ENCODE measurements around the gene NEURL3.

Gene NEURL3

DNA sequence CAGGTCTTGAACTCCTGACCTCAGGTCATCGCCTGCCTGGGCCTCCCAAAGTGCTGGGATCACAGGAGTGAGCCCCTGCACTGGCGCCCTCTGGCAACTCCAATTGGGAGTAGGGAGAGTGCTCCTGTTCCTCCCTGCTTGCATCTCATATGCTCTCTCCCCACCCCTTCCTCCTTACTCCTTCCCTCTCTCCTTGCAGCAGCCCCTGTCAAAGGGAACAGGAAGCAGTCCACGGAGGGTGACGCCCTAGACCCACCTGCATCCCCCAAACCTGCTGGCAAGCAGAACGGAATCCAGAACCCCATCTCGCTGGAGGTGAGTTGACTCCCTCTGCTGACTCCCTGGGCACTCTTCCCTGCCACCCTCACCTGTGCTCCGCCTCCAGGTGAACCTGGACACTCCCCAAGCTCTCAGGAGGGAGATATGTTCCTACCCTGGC, 42.1 kb upstream of the NEURL3 start:
- H3K4me2 ChIP-seq (ENCODE audit: low read length): no peak overlapping the region
- no peaks in the 10 kb centered on the region for H3K27me3 ChIP-seq (ENCODE audit: low read depth, low read length)
- H3K4me3 ChIP-seq (ENCODE audit: low read length): no peak overlapping the region
- no peak overlapping the region for H2AFZ ChIP-seq (ENCODE audit: low read depth, low read length)
- TF ChIP-seq, protein P1, sequence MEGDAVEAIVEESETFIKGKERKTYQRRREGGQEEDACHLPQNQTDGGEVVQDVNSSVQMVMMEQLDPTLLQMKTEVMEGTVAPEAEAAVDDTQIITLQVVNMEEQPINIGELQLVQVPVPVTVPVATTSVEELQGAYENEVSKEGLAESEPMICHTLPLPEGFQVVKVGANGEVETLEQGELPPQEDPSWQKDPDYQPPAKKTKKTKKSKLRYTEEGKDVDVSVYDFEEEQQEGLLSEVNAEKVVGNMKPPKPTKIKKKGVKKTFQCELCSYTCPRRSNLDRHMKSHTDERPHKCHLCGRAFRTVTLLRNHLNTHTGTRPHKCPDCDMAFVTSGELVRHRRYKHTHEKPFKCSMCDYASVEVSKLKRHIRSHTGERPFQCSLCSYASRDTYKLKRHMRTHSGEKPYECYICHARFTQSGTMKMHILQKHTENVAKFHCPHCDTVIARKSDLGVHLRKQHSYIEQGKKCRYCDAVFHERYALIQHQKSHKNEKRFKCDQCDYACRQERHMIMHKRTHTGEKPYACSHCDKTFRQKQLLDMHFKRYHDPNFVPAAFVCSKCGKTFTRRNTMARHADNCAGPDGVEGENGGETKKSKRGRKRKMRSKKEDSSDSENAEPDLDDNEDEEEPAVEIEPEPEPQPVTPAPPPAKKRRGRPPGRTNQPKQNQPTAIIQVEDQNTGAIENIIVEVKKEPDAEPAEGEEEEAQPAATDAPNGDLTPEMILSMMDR (IDR thresholded peaks at IDR 0.05; ENCODE audit: low read depth, low read length): no peak
- no peak for TF ChIP-seq EZH2phosphoT487 (IDR thresholded peaks at IDR 0.05; ENCODE audit: low read depth)
- H4K20me1 ChIP-seq (ENCODE audit: insufficient read depth, low read length): peaks cover 37% of the 10 kb centered on the region
- peaks cover 23% of the 10 kb centered on the region for H3K36me3 ChIP-seq (replicated peaks; ENCODE audit: low read depth, low read length)
- H3K27ac ChIP-seq (ENCODE audit: low read length): no peak overlapping the region
- no peaks in the 10 kb centered on the region for H3K4me1 ChIP-seq (ENCODE audit: low read length)
- H3K9me3 ChIP-seq (ENCODE audit: insufficient read depth, low read length): no peaks in the 10 kb centered on the region
- no peak overlapping the region for H3K9ac ChIP-seq (ENCODE audit: low read length)
- H3K79me2 ChIP-seq (ENCODE audit: low read length): peaks cover 5% of the 10 kb centered on the region; the same call in 1 of the 2 replicates

DNA sequence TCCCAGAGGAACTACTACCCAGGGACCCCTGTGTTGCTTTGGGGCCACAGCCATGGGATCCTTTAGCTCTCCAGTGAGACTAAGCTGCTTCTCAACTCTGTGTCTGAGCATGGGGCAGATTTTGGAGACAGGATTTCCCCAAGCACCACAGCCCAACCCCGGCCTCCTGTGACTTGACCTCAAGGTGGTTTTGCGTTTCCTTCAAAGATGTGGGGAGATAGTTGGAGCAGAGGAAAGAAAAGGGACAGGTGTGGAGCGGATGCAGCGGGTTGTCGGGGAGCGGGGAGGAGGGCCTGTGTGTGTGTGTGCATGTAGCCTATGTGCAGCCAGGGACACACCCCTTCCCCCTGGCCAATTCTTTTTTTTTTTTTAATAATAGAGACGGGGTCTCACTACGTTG, 41.6 kb upstream of the NEURL3 start:
- H3K27me3 ChIP-seq (ENCODE audit: low read depth, low read length): no peaks in the 10 kb centered on the region
- H4K20me1 ChIP-seq (ENCODE audit: insufficient read depth, low read length): peaks cover 42% of the 10 kb centered on the region
- H3K36me3 ChIP-seq (replicated peaks; ENCODE audit: low read depth, low read length): peaks cover 23% of the 10 kb centered on the region
- no peak overlapping the region for H3K4me2 ChIP-seq (ENCODE audit: low read length)
- no peaks in the 10 kb centered on the region for H3K4me1 ChIP-seq (ENCODE audit: low read length)
- no peak for TF ChIP-seq EZH2phosphoT487 (IDR thresholded peaks at IDR 0.05; ENCODE audit: low read depth)
- TF ChIP-seq, protein P1 (IDR thresholded peaks at IDR 0.05; ENCODE audit: low read depth, low read length): no peak
- no peaks in the 10 kb centered on the region for H3K9me3 ChIP-seq (ENCODE audit: insufficient read depth, low read length)
- H3K79me2 ChIP-seq (ENCODE audit: low read length): peaks cover 5% of the 10 kb centered on the region; the same call in 1 of the 2 replicates
- no peak overlapping the region for H3K27ac ChIP-seq (ENCODE audit: low read length)
- no peak overlapping the region for H2AFZ ChIP-seq (ENCODE audit: low read depth, low read length)
- no peak overlapping the region for H3K9ac ChIP-seq (ENCODE audit: low read length)
- H3K4me3 ChIP-seq (ENCODE audit: low read length): no peak overlapping the region

DNA sequence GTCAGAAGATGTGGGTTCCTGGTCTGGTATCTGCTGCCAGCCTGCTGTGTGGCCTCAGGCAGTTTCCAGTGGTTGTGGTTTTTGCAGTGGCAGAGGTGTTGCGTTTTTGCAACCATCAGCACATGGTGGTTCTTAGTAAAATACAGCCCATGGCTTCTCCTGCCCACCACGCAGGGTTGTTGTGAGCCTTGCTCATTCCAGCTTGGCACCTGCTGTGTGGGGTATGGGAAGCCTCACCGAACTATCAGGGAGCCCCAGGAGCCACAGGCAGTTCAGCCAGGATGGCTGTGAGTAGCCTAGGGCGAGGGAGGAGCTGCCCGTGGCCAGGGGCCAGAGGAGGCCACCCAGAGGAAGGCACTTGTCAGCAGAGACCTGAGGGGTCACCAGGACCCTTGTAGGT, 41.2 kb upstream of the NEURL3 start:
- Histone ChIP-seq H4K20me1 (ENCODE audit: insufficient read depth, low read length) (peaks cover 46% of the 10 kb centered on the region), H3K4me1 (ENCODE audit: low read length) (no peaks in the 10 kb centered on the region), H3K27me3 (ENCODE audit: low read depth, low read length) (no peaks in the 10 kb centered on the region), H3K9me3 (ENCODE audit: insufficient read depth, low read length) (no peaks in the 10 kb centered on the region), H3K4me3 (ENCODE audit: low read length) (no peak overlapping the region), H3K9ac (ENCODE audit: low read length) (no peak overlapping the region), H3K27ac (ENCODE audit: low read length) (no peak overlapping the region), H3K79me2 (ENCODE audit: low read length) (peaks cover 5% of the 10 kb centered on the region; the same call in 1 of the 2 replicates), H2AFZ (ENCODE audit: low read depth, low read length) (no peak overlapping the region), H3K36me3 (replicated peaks; ENCODE audit: low read depth, low read length) (peaks cover 20% of the 10 kb centered on the region), H3K4me2 (ENCODE audit: low read length) (no peak overlapping the region)
- no peak for TF ChIP-seq EZH2phosphoT487 (IDR thresholded peaks at IDR 0.05; ENCODE audit: low read depth)
- TF ChIP-seq, protein P1 (IDR thresholded peaks at IDR 0.05; ENCODE audit: low read depth, low read length): no peak

DNA sequence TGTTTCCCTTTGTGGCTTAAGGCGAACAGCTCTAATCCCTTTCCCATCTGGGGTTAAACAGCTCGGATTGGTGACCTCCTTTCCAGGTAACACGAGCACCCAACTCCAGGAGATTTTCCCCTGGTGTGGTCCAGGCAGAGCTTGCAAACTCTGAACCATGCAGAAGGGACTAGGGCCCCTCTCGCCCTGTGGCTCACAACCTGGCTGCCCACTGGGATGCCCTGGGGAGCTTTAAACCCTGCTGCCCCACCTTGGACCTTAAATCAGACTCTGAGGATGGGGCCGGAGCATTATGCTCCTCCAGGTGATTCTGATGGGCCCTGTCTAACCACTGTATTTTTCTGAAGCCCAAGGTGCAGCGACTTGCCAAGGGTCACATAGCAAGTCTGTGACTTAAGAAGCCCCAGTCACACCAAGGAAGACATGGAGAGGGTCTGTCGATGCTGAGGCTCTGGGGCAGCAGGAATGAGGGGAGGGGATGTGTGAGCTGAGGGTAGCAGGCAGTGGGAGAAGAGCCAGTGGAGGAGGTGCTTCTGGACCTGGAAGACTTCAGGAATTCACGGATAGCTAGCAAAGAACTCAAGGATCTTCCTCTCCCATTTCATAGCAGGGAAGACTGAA, 37.3 kb upstream of the NEURL3 start:
- Histone ChIP-seq H4K20me1 (ENCODE audit: insufficient read depth, low read length) (peaks cover 79% of the 10 kb centered on the region), H3K27me3 (ENCODE audit: low read depth, low read length) (peaks cover 8% of the 10 kb centered on the region; the same call in 1 of the 2 replicates), H3K4me3 (ENCODE audit: low read length) (no peak overlapping the region), H2AFZ (ENCODE audit: low read depth, low read length) (no peak overlapping the region), H3K36me3 (replicated peaks; ENCODE audit: low read depth, low read length) (peaks cover 35% of the 10 kb centered on the region), H3K9me3 (ENCODE audit: insufficient read depth, low read length) (no peaks in the 10 kb centered on the region), H3K9ac (ENCODE audit: low read length) (no peak overlapping the region), H3K4me2 (ENCODE audit: low read length) (no peak overlapping the region), H3K79me2 (ENCODE audit: low read length) (peaks cover 35% of the 10 kb centered on the region), H3K4me1 (ENCODE audit: low read length) (peaks cover 16% of the 10 kb centered on the region), H3K27ac (ENCODE audit: low read length) (no peak overlapping the region)
- TF ChIP-seq EZH2phosphoT487 (IDR thresholded peaks at IDR 0.05; ENCODE audit: low read depth): no peak
- TF ChIP-seq, protein P1 (IDR thresholded peaks at IDR 0.05; ENCODE audit: low read depth, low read length): no peak
